ENCODE measurements around the gene TSHR. TPM values are rescaled to one million over a fixed set of nuclear protein-coding genes. Genes with fewer than 3 reads are reported as not detected.

Gene TSHR
- total and polyA plus RNA-seq, 2 of the 4 experiments (the other 2 are of a cell fraction) = not detected

- no peak overlapping the region for H4K8ac ChIP-seq (ENCODE audit: low read depth in 2 of 2, low read length in 2 of 2)
- H2AFZ ChIP-seq (replicated peaks; ENCODE audit: low read length, poor library complexity) = no peak overlapping the region
- no peak overlapping the region for H3K23ac ChIP-seq (ENCODE audit: low read depth, low read length)
- no peaks in the 10 kb centered on the region for H3K36me3 ChIP-seq (ENCODE audit: control insufficient read depth, insufficient read depth, low read length)
- H3K79me1 ChIP-seq (ENCODE audit: low read depth in 1 of 2, low read length in 2 of 2) = no peaks in the 10 kb centered on the region
- H4K91ac ChIP-seq (ENCODE audit: insufficient read depth, low read depth, low read length) = no peak overlapping the region
- no peak overlapping the region for H3K9ac ChIP-seq (ENCODE audit: low read depth, low read length)
- H3K18ac ChIP-seq (ENCODE audit: low read depth, low read length) = no peak overlapping the region
- no peak overlapping the region for H2AK5ac ChIP-seq (ENCODE audit: low read depth, low read length)
- H3K9me1 ChIP-seq (ENCODE audit: insufficient read depth, low read length) = no peaks in the 10 kb centered on the region
- in situ Hi-C loops (cut with MboI; ENCODE audit: low sequenced_read_pairs) (no loop called here), intact Hi-C loops (cut with micrococcal nuclease) (no loop called here), dilution Hi-C loops (cut with HindIII; ENCODE audit: low sequenced_read_pairs, unreplicated experiment) (no loop called here)
- no peak overlapping the region for H3K4me3 ChIP-seq (ENCODE audit: insufficient read depth, low read depth, low read length)
- H3K4ac ChIP-seq (ENCODE audit: low read depth, low read length) = no peak overlapping the region
- POLR2A ChIA-PET (ENCODE audit: unreplicated experiment) = no interaction called here
- H2BK15ac ChIP-seq (ENCODE audit: low read depth, low read length) = no peak overlapping the region
- H4K5ac ChIP-seq (ENCODE audit: low read depth, low read length) = no peak overlapping the region
- no CpG with 5 or more reads among the region's 2 CpGs for WGBS, 2 experiments (ENCODE audit: extremely low coverage in 2 of 2, insufficient read length in 1 of 2)
- H4K20me1 ChIP-seq (ENCODE audit: insufficient read depth, low read length) = no peaks in the 10 kb centered on the region
- ATAC-seq (ENCODE audit: low read depth) = peak; percentile 72
- peak; percentile 48 for DNase-seq
- H3K9me3 ChIP-seq (ENCODE audit: control insufficient read depth, insufficient read depth, low read length) = no peaks in the 10 kb centered on the region
- CTCF ChIA-PET = no interaction called here
- no peak overlapping the region for H3K56ac ChIP-seq (ENCODE audit: extremely low read depth, insufficient read depth, low read length)
- no peaks in the 10 kb centered on the region for H3K27me3 ChIP-seq (ENCODE audit: control insufficient read depth, insufficient read depth, low read length)
- H3K4me2 ChIP-seq (ENCODE audit: low read depth, low read length) = no peak overlapping the region
- H2BK5ac ChIP-seq (ENCODE audit: low read depth, low read length, poor library complexity, severe bottlenecking) = no peak overlapping the region
- no peak overlapping the region for H2AK9ac ChIP-seq (replicated peaks; ENCODE audit: low read depth, low read length, poor library complexity)
- TF ChIP-seq USF2 (IDR thresholded peaks at IDR 0.05; ENCODE audit: low read depth, low read length) (no peak), BHLHE40 (IDR thresholded peaks at IDR 0.05; ENCODE audit: low read depth, low read length) (peak; percentile 32; the same call in 1 of the 2 replicates), RAD21 (IDR thresholded peaks at IDR 0.05; ENCODE audit: low read length) (no peak), FOS (IDR thresholded peaks at IDR 0.05; ENCODE audit: low read depth, low read length) (0 out of 2 replicates have a peak, but pooled peaks have one; percentile 4)
- no peaks in the 10 kb centered on the region for H3K4me1 ChIP-seq (ENCODE audit: control insufficient read depth, insufficient read depth, low read length)
- H3K27ac ChIP-seq (ENCODE audit: insufficient read depth, low read length) = no peak overlapping the region
- no peak overlapping the region for H2BK120ac ChIP-seq (ENCODE audit: low read depth, low read length)
- no TSS peak for BruUV-seq (replicated peaks)
- no peak overlapping the region for H3K14ac ChIP-seq (replicated peaks; ENCODE audit: low read depth, low read length)
- H2BK20ac ChIP-seq (ENCODE audit: low read depth, low read length) = no peak overlapping the region
Measured at GRCh38 chr14:81137316-81137715, 181.9 kb downstream of the TSHR start.
